Endothelial cell of umbilical vein (primary cell): ENCODE data around the gene HHLA2. TPM values are rescaled to one million over a fixed set of nuclear protein-coding genes. Genes with fewer than 3 reads are reported as not detected.

Experiments used
- polyA plus RNA-seq, 4 experiments: library from polyadenylated mRNA; depleted of rRNA in 3 of 4; stranded (reverse) in 3 of 4; unstranded in 1 of 4; fragments of >200 nt; gene quantifications; 2 replicates each; pipeline versions ENCODE4 v1.2.1 to v1.2.3, GENCODE V29; 2011 to 2012; ENCODE audit warnings: missing spikeins in 1 of 4
- total RNA-seq: library from RNA; stranded (reverse); gene quantifications from 2 replicates; pipeline ENCODE4 v1.2.3, GENCODE V29; 2021

The HHLA2 gene
- total and polyA plus RNA-seq, 2 donors (not counting 3 experiments of a cell fraction or from before 2014, with no cell fraction given), result not detected

Other genes with a start within 250 kb of the HHLA2 start
- 30.3 and 32.2 TPM in 2 replicates for gene CD47, start 205.5 kb upstream of the HHLA2 start, total RNA-seq
- 18.7 and 29.3 TPM in 2 replicates for gene CD47, start 205.5 kb upstream of the HHLA2 start, polyA plus RNA-seq
- 23.4 and 25.1 TPM in 2 replicates for gene IFT57, start 74.1 kb upstream of the HHLA2 start, total RNA-seq
- 13.7 and 15.2 TPM in 2 replicates for gene IFT57, start 74.1 kb upstream of the HHLA2 start, polyA plus RNA-seq
- gene MYH15, start 214.0 kb downstream of the HHLA2 start, total RNA-seq, result 0.14 and 0.27 TPM in 2 replicates
- not detected in 2 replicates for gene MYH15, start 214.0 kb downstream of the HHLA2 start, polyA plus RNA-seq